HEK293 (cell line): Measurements from ENCODE around the gene COBL.

Experiments used
- CTCF ChIA-PET: fragments of 350-600 bp; formaldehyde crosslinking; extraction: SDS; loops from one replicate; lab custom pipeline; 2021; ENCODE audit warnings: antibody characterized with exemption; lab: Yijun Ruan, JAX
- POLR2A ChIA-PET: fragments of 300-600 bp; formaldehyde crosslinking; extraction: SDS; loops from one replicate; lab custom pipeline; 2020; ENCODE audit warnings: antibody characterized with exemption, inconsistent platforms; lab: Yijun Ruan, JAX
- H3K27ac ChIP-seq: fragments of 200-500 bp; sonication (Bioruptor generic); 2 replicates; pipeline ENCODE4 v1.5.1; 2014; ENCODE audit warnings: low read depth, low read length, control low read depth, inconsistent platforms; ENCODE audit errors: extremely low read depth
- H3K36me3 ChIP-seq, 2 experiments: fragments of 200-500 bp in 1 of 2; sonication (Bioruptor generic) in 1 of 2; 1 replicate in 1 of 2; 2 replicates in 1 of 2; pipeline ENCODE4 v1.5.1; 2014 to 2017; ENCODE audit warnings: inconsistent platforms in 2 of 2, low read length in 2 of 2; ENCODE audit not compliant: control insufficient read depth in 2 of 2, insufficient read depth in 1 of 2
- H3K4me1 ChIP-seq: fragments of 200-500 bp; sonication (Bioruptor generic); 2 replicates; pipeline ENCODE4 v1.5.1; 2014; ENCODE audit warnings: mild to moderate bottlenecking, low read length, inconsistent platforms; ENCODE audit not compliant: control insufficient read depth, insufficient read depth
- H3K4me3 ChIP-seq: 2 replicates; pipeline ENCODE4 v1.5.1; 2011; ENCODE audit warnings: low read depth, mild to moderate bottlenecking, control low read depth, low read length, moderate library complexity
- H3K9me3 ChIP-seq: fragments of 200-500 bp; sonication (Bioruptor generic); 2 replicates; pipeline ENCODE4 v1.5.1; 2014; ENCODE audit warnings: low read depth, low read length, inconsistent platforms; ENCODE audit not compliant: control insufficient read depth, insufficient read depth
- ELK4 ChIP-seq: IDR thresholded peaks from 2 replicates; pipeline ENCODE4 v1.6.1; 2011; ENCODE audit warnings: mild to moderate bottlenecking, low read depth, low read length, borderline replicate concordance
- GLI2 ChIP-seq: fragments of 450-650 bp; formaldehyde crosslinking; IDR thresholded peaks from 2 replicates; pipeline ENCODE4; 2017; ENCODE audit warnings: missing biosample characterization, missing genetic modification characterization, low read depth, borderline replicate concordance
- HOXC10 ChIP-seq: sonication (generic); formaldehyde crosslinking; IDR thresholded peaks from 2 replicates; pipeline ENCODE4 v1.8.1; 2023; ENCODE audit warnings: mild to moderate bottlenecking, missing genetic modification reagents
- OVOL3 ChIP-seq: fragments of 450-650 bp; formaldehyde crosslinking; IDR thresholded peaks from 2 replicates; pipeline ENCODE4 v1.5.1; 2016; ENCODE audit warnings: missing biosample characterization, missing genetic modification characterization
- PRDM10 ChIP-seq: fragments of 450-650 bp; formaldehyde crosslinking; IDR thresholded peaks from 2 replicates; pipeline ENCODE4 v1.5.1; 2016; ENCODE audit warnings: missing biosample characterization, missing genetic modification characterization
- ZBTB20 ChIP-seq: fragments of 450-650 bp; formaldehyde crosslinking; IDR thresholded peaks from 2 replicates; pipeline ENCODE4 v1.5.1; 2016; ENCODE audit warnings: missing biosample characterization, missing genetic modification characterization
- ZNF132 ChIP-seq: fragments of 450-650 bp; formaldehyde crosslinking; IDR thresholded peaks from 2 replicates; pipeline ENCODE4 v1.5.1; 2017; ENCODE audit warnings: missing biosample characterization, missing genetic modification characterization, borderline replicate concordance
- ZNF133 ChIP-seq: fragments of 450-650 bp; formaldehyde crosslinking; IDR thresholded peaks from 2 replicates; pipeline ENCODE4 v1.5.1; 2016; ENCODE audit warnings: missing biosample characterization, missing genetic modification characterization
- ZNF211 ChIP-seq: fragments of 450-650 bp; formaldehyde crosslinking; IDR thresholded peaks from 2 replicates; pipeline ENCODE4 v1.5.1; 2016; ENCODE audit warnings: low read depth, missing biosample characterization, missing genetic modification characterization
- ZNF239 ChIP-seq: fragments of 450-650 bp; formaldehyde crosslinking; IDR thresholded peaks from 2 replicates; pipeline ENCODE4 v1.5.1; 2016; ENCODE audit warnings: missing biosample characterization, missing genetic modification characterization
- ZNF416 ChIP-seq: fragments of 450-650 bp; formaldehyde crosslinking; IDR thresholded peaks from 2 replicates; pipeline ENCODE4 v1.5.1; 2016; ENCODE audit warnings: missing biosample characterization, missing genetic modification characterization
- ZNF488 ChIP-seq: fragments of 450-650 bp; formaldehyde crosslinking; IDR thresholded peaks from 2 replicates; pipeline ENCODE4 v1.5.1; 2016; ENCODE audit warnings: missing biosample characterization, missing genetic modification characterization
- ZNF629 ChIP-seq: fragments of 450-650 bp; formaldehyde crosslinking; IDR thresholded peaks from 2 replicates; pipeline ENCODE4 v1.5.1; 2017; ENCODE audit warnings: missing biosample characterization, missing genetic modification characterization
- TF ChIP-seq, protein P1 (sequence below): fragments of 450-650 bp; formaldehyde crosslinking; IDR thresholded peaks from 2 replicates; pipeline ENCODE4 v1.5.1; 2016; ENCODE audit warnings: missing biosample characterization, missing genetic modification characterization
- TF ChIP-seq, protein P2 (sequence below): fragments of 450-650 bp; formaldehyde crosslinking; IDR thresholded peaks from 2 replicates; pipeline ENCODE4; 2016; ENCODE audit warnings: missing biosample characterization, missing genetic modification characterization
- TF ChIP-seq, protein P3 (sequence below): fragments of 450-650 bp; formaldehyde crosslinking; IDR thresholded peaks from 2 replicates; pipeline ENCODE4 v1.5.1; 2016; ENCODE audit warnings: missing biosample characterization, missing genetic modification characterization

Gene COBL

DNA sequence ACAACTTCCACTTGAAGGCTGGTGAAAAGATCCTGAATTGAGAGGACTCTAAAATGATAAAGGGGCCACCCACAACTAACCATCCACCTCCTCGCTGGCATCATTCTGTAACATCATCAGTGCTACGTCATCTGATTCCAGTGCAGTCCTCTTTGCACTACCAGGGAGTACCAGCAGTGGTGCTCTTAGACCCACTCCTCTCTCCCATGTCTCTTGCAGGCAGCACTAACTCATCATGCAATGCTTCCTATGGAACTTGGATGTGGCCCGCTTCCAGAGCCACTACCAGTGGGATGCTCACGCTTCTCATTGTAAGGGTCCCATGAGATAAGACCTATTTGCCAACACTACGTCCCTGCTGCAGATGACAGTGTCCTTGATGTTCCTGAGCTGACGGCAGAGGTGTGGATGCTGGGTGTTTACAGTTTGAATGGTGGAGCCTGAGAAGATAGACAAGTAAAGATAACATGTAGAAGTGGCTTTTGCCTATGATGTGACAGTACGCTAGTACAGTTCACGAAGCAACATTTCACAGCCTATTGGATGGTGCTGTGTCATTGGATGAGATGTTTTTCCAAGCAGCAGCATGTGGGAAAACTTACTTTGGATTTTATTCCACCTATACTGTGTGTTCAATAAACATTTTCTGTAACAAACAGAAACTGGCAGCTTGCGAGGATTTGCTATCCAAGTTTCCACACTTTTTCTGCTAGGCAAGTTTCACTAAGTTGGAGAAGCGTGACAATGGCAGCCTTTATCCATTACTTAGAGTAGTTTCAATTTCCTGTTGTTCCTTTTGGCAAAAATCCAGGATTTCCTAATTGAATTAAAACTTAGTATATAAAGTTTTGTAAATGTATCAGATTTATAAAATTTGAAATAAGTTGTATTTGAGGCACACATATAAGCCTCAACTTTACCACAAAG, 35.8 kb upstream of the COBL start:
- Histone ChIP-seq H3K4me1 (peaks cover 11% of the 10 kb centered on the region), H3K9me3 (no peaks in the 10 kb centered on the region), H3K4me3 (no peak overlapping the region), H3K27ac (no peak overlapping the region), H3K36me3 (no peaks in the 10 kb centered on the region)
- ChIA-PET POLR2A (interaction anchor here (0.7 kb wide), 2 partner anchors 16 kb away, joined by 3 read pairs; no protein-coding TSS in a partner anchor), CTCF (interaction anchor here (0.6 to 11.4 kb wide), 5 partner anchors 14 to 277 kb away, joined by 3 to 88 read pairs (median 3); no protein-coding TSS in a partner anchor)
- TF ChIP-seq ZNF488 (tag by site-specific recombination) (no peak), ZNF133 (tag by site-specific recombination) (no peak)

DNA sequence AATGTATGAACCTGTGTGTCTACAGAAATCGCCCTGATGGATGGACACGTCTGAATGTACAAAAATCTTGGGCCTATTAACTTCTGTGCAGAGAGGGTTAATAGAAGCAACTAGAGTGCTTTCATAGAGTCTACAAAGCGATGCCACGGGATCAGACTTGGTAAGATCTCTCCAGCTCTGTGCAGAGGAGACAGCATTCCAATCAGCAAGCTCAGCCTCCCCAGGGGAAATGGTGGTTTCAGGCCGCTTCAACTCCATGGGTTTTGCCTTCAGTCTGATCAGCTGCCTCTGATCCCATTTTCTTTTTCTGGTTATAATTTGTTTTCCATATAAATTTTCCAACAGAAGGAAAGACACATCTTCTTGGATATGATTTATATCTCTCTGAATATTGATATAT, 35.1 kb upstream of the COBL start:
- ChIA-PET CTCF (interaction anchor here (0.6 to 11.4 kb wide), 3 partner anchors 27 to 276 kb away, joined by 3 to 88 read pairs (median 3); no protein-coding TSS in a partner anchor), POLR2A (interaction anchor here (0.7 kb wide), 1 partner anchor 15 kb away, joined by 3 read pairs; no protein-coding TSS in a partner anchor)
- no peak overlapping the region for H3K4me3 ChIP-seq
- H3K36me3 ChIP-seq: no peaks in the 10 kb centered on the region
- TF ChIP-seq HOXC10 (CRISPR knock-in tag) (no peak), ELK4 (no peak), OVOL3 (tag by site-specific recombination) (no peak), ZBTB20 (no peak), ZNF132 (tag by site-specific recombination) (no peak), PRDM10 (tag by site-specific recombination) (no peak), GLI2 (tag by site-specific recombination) (no peak), ZNF211 (no peak), ZNF416 (tag by site-specific recombination) (no peak), ZNF239 (tag by site-specific recombination) (no peak), ZNF629 (no peak)
- TF ChIP-seq, protein P1, sequence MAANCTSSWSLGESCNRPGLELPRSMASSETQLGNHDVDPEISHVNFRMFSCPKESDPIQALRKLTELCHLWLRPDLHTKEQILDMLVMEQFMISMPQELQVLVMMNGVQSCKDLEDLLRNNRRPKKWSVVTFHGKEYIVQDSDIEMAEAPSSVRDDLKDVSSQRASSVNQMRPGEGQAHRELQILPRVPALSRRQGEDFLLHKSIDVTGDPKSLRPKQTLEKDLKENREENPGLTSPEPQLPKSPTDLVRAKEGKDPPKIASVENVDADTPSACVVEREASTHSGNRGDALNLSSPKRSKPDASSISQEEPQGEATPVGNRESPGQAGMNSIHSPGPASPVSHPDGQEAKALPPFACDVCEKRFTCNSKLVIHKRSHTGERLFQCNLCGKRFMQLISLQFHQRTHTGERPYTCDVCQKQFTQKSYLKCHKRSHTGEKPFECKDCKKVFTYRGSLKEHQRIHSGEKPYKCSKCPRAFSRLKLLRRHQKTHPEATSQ (tag by site-specific recombination): no peak
- TF ChIP-seq, protein P2, sequence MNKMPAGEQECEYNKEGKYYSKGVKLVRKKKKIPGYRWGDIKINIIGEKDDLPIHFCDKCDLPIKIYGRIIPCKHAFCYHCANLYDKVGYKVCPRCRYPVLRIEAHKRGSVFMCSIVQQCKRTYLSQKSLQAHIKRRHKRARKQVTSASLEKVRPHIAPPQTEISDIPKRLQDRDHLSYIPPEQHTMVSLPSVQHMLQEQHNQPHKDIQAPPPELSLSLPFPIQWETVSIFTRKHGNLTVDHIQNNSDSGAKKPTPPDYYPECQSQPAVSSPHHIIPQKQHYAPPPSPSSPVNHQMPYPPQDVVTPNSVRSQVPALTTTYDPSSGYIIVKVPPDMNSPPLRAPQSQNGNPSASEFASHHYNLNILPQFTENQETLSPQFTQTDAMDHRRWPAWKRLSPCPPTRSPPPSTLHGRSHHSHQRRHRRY (tag by site-specific recombination): no peak
- TF ChIP-seq, protein P3, sequence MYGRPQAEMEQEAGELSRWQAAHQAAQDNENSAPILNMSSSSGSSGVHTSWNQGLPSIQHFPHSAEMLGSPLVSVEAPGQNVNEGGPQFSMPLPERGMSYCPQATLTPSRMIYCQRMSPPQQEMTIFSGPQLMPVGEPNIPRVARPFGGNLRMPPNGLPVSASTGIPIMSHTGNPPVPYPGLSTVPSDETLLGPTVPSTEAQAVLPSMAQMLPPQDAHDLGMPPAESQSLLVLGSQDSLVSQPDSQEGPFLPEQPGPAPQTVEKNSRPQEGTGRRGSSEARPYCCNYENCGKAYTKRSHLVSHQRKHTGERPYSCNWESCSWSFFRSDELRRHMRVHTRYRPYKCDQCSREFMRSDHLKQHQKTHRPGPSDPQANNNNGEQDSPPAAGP (tag by site-specific recombination): no peak
- H3K4me1 ChIP-seq: peaks cover 11% of the 10 kb centered on the region
- H3K27ac ChIP-seq: no peak overlapping the region
- H3K9me3 ChIP-seq: no peaks in the 10 kb centered on the region
